SK-N-SH (cell line): Measurements from ENCODE around the gene SLC22A7. TPM values are rescaled to one million over a fixed set of nuclear protein-coding genes. Genes with fewer than 3 reads are reported as not detected.

ENCODE experiments used
- CTCF ChIA-PET: fragments of 300-600, 350-600 bp; formaldehyde crosslinking; extraction: SDS; loops from one replicate; lab custom pipeline; 2021; lab: Yijun Ruan, JAX
- POLR2A ChIA-PET: fragments of 350-600 bp; sonication (Branson Sonifier 250); formaldehyde crosslinking; extraction: SDS; loops from one replicate; lab custom pipeline; 2020; ENCODE audit warnings: antibody characterized with exemption, inconsistent platforms; lab: Yijun Ruan, JAX
- DNase-seq: peaks from one replicate; pipeline ENCODE4 v3.0.0; 2012
- H2AFZ ChIP-seq: fragments of 200-600 bp; sonication (generic); 2 replicates; pipeline ENCODE4 v1.8.1; 2016; ENCODE audit warnings: antibody characterized with exemption, mild to moderate bottlenecking, low read depth
- H3F3A ChIP-seq: fragments of 200-600 bp; sonication (generic); replicated peaks from 2 replicates; pipeline ENCODE3; 2016; ENCODE audit warnings: antibody characterized with exemption, mild to moderate bottlenecking; ENCODE audit not compliant: insufficient read depth
- H3K27ac ChIP-seq, 2 experiments: fragments of 200-500 bp in 1 of 2; fragments of 200-600 bp in 1 of 2; sonication (Bioruptor generic) in 1 of 2; sonication (generic), shearing (Covaris generic) in 1 of 2; 2 replicates each; pipeline versions ENCODE4 v1.5.1 to v1.6.1; 2014 to 2016; ENCODE audit warnings: low read depth in 2 of 2, inconsistent platforms in 1 of 2, low read length in 1 of 2, mild to moderate bottlenecking in 1 of 2, mixed read lengths in 1 of 2
- H3K27me3 ChIP-seq: fragments of 200-600 bp; sonication (generic), shearing (Covaris generic); 2 replicates; pipeline ENCODE4 v1.6.1; 2016; ENCODE audit warnings: mixed run types; ENCODE audit not compliant: insufficient read depth
- H3K36me3 ChIP-seq, 2 experiments: fragments of 200-500 bp in 1 of 2; fragments of 200-600 bp in 1 of 2; sonication (Bioruptor generic) in 1 of 2; sonication (generic) in 1 of 2; replicated peaks in 1 of 2; 2 replicates each; pipeline versions ENCODE3 to v1.5.1; 2014 to 2016; ENCODE audit warnings: low read length in 1 of 2, mild to moderate bottlenecking in 1 of 2; ENCODE audit not compliant: insufficient read depth in 2 of 2, control insufficient read depth in 1 of 2
- H3K4me1 ChIP-seq, 2 experiments: fragments of 200-500 bp in 1 of 2; fragments of 200-600 bp in 1 of 2; sonication (Bioruptor generic) in 1 of 2; sonication (generic), shearing (Covaris generic) in 1 of 2; 2 replicates each; pipeline versions ENCODE4 v1.5.1 to v1.6.1; 2014 to 2016; ENCODE audit warnings: low read depth in 1 of 2, low read length in 1 of 2, mixed run types in 1 of 2; ENCODE audit not compliant: insufficient read depth in 2 of 2, control insufficient read depth in 1 of 2
- H3K4me2 ChIP-seq: fragments of 200-600 bp; sonication (generic), shearing (Covaris generic); 2 replicates; pipeline ENCODE4 v1.6.1; 2017; ENCODE audit warnings: mixed run types
- H3K4me3 ChIP-seq, 2 experiments: fragments of 200-500 bp in 1 of 2; fragments of 200-600 bp in 1 of 2; sonication (Bioruptor generic) in 1 of 2; sonication (generic), shearing (Covaris generic) in 1 of 2; 2 replicates each; pipeline versions ENCODE4 v1.5.1 to v1.8.1; 2014 to 2016; ENCODE audit warnings: low read depth in 2 of 2, inconsistent platforms in 1 of 2, low read length in 1 of 2, mild to moderate bottlenecking in 1 of 2, mixed read lengths in 1 of 2, moderate library complexity in 1 of 2
- H3K79me2 ChIP-seq: fragments of 200-600 bp; sonication (generic); 2 replicates; pipeline ENCODE4 v1.8.1; 2017; ENCODE audit warnings: mild to moderate bottlenecking; ENCODE audit not compliant: insufficient read depth
- H3K9ac ChIP-seq: fragments of 200-600 bp; sonication (generic); 2 replicates; pipeline ENCODE4 v1.6.1; 2017; ENCODE audit warnings: mixed run types
- H3K9me2 ChIP-seq: fragments of 200-600 bp; sonication (generic); 2 replicates; pipeline ENCODE4 v1.6.1; 2017; ENCODE audit warnings: mixed run types
- H3K9me3 ChIP-seq: fragments of 200-600 bp; sonication (generic); 2 replicates; pipeline ENCODE4 v1.6.1; 2017; ENCODE audit warnings: mixed run types, mild to moderate bottlenecking, moderate library complexity
- H4K20me1 ChIP-seq: fragments of 200-600 bp; sonication (generic); 2 replicates; pipeline ENCODE4 v1.6.1; 2017; ENCODE audit warnings: mild to moderate bottlenecking, mixed run types; ENCODE audit not compliant: insufficient read depth
- EP300 ChIP-seq, 2 experiments: IDR thresholded peaks; 2 replicates each; pipeline versions ENCODE4 v1.4.0 to v1.6.1; 2012; ENCODE audit warnings: borderline replicate concordance in 1 of 2, low read depth in 1 of 2, low read length in 1 of 2
- EZH2phosphoT487 ChIP-seq: fragments of 200-600 bp; sonication (generic); IDR thresholded peaks from 2 replicates; pipeline ENCODE4 v1.6.1; 2017; ENCODE audit warnings: low read depth, mixed run types, mild to moderate bottlenecking, antibody characterized with exemption, moderate library complexity, borderline replicate concordance
- FOSL2 ChIP-seq: IDR thresholded peaks from 2 replicates; pipeline ENCODE4 v1.4.0; 2012; ENCODE audit warnings: low read depth, mild to moderate bottlenecking, moderate library complexity, borderline replicate concordance
- FOXJ3 ChIP-seq: sonication (generic); formaldehyde crosslinking; IDR thresholded peaks from 2 replicates; pipeline ENCODE4 v1.5.1; 2020; ENCODE audit warnings: mild to moderate bottlenecking, missing genetic modification reagents
- GABPA ChIP-seq: IDR thresholded peaks from 2 replicates; pipeline ENCODE4 v1.4.0; 2012; ENCODE audit warnings: low read depth, mild to moderate bottlenecking
- MEF2A ChIP-seq: IDR thresholded peaks from 2 replicates; pipeline ENCODE4 v1.4.0; 2012; ENCODE audit warnings: low read depth, borderline replicate concordance
- RFX5 ChIP-seq: IDR thresholded peaks from 2 replicates; pipeline ENCODE4 v1.6.1; 2012; ENCODE audit warnings: mild to moderate bottlenecking, improper control_type of control experiment, low read length
- TCF12 ChIP-seq: IDR thresholded peaks from 2 replicates; pipeline ENCODE4 v1.4.0; 2012
- TEAD4 ChIP-seq: IDR thresholded peaks from 2 replicates; pipeline ENCODE4 v1.4.0; 2012; ENCODE audit warnings: mild to moderate bottlenecking, borderline replicate concordance; ENCODE audit not compliant: insufficient read depth
- WGBS: methylation state at CpG from one replicate; pipeline ENCODE4 v1.1.6; 2017; ENCODE audit warnings: low lambda C conversion rate; 5-methylcytosine and 5-hydroxymethylcytosine counted together
- polyA plus RNA-seq, 3 experiments: library from polyadenylated mRNA; depleted of rRNA; stranded (reverse); fragments of >200 nt; gene quantifications; 2 replicates each; pipeline ENCODE4 v1.2.3, GENCODE V29; 2012
- TF ChIP-seq, protein P1 (sequence below): fragments of 150-350 bp; IDR thresholded peaks from 2 replicates; pipeline ENCODE4 v1.6.1; 2017; ENCODE audit warnings: antibody characterized with exemption, low read length, low read depth, borderline replicate concordance
- TF ChIP-seq, protein P2 (sequence below): IDR thresholded peaks from 2 replicates; pipeline ENCODE4 v1.4.0; 2012; ENCODE audit warnings: low read depth
- TF ChIP-seq, protein P3 (sequence below): IDR thresholded peaks from 2 replicates; pipeline ENCODE4 v1.6.1; 2012; ENCODE audit warnings: mild to moderate bottlenecking, low read depth, low read length, moderate library complexity
- TF ChIP-seq, protein P4 (sequence below): IDR thresholded peaks from 2 replicates; pipeline ENCODE4; 2012

SLC22A7 gene
- polyA plus RNA-seq, 1 of the 3 experiments (the other 2 are of a cell fraction) = not detected

DNA sequence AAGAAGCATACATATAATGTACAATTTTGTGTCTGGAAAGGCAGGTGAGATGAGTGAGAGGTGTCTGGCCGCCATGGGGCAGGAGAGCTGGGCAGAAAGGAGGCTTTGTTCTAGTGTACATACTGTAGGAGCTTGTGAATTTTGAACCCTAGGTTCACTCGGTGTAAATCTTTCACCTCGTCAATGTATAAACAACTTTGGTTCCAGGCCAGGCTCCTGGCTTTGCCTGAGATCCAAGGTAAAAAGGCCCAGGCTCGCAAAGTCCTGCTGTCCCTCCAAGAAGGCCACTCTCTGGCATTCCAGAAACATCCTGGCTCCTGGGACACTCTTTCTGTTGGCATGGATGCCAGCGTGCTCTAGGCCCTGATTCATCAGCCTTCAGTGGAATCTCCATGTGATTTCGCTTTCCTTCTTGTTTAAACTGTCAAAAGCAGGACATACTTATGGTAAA is 7.1 kb upstream of the SLC22A7 start:
- WGBS = 81% methylated on average over 6 of the region's 6 CpGs
- Histone ChIP-seq H3K4me3 (no peak overlapping the region), H3K9me3 (no peaks in the 10 kb centered on the region), H3K27ac (no peak overlapping the region), H3K79me2 (no peaks in the 10 kb centered on the region), H3K4me2 (no peak overlapping the region), H3K4me1 (no peaks in the 10 kb centered on the region), H3K9me2 (no peaks in the 10 kb centered on the region), H3K27me3 (no peaks in the 10 kb centered on the region; the same call in 1 of the 2 replicates), H2AFZ (peak overlapping the region; percentile 35; the same call in 1 of the 2 replicates)
- POLR2A ChIA-PET = no interaction called here
- TF ChIP-seq, protein P1, sequence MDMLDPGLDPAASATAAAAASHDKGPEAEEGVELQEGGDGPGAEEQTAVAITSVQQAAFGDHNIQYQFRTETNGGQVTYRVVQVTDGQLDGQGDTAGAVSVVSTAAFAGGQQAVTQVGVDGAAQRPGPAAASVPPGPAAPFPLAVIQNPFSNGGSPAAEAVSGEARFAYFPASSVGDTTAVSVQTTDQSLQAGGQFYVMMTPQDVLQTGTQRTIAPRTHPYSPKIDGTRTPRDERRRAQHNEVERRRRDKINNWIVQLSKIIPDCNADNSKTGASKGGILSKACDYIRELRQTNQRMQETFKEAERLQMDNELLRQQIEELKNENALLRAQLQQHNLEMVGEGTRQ = no peak
- TF ChIP-seq, protein P2, sequence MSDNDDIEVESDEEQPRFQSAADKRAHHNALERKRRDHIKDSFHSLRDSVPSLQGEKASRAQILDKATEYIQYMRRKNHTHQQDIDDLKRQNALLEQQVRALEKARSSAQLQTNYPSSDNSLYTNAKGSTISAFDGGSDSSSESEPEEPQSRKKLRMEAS = no peak
- TF ChIP-seq RFX5 (no peak), GABPA (no peak), MEF2A (no peak), FOSL2 (no peak), FOXJ3 (CRISPR knock-in tag) (no peak), TCF12 (no peak), EZH2phosphoT487 (no peak), TEAD4 (no peak), EP300 (IDR thresholded peaks at IDR 0.05; ENCODE audit: borderline replicate concordance in 1 of 2, low read depth in 1 of 2, low read length in 1 of 2) (no peak)
- TF ChIP-seq, protein P3, sequence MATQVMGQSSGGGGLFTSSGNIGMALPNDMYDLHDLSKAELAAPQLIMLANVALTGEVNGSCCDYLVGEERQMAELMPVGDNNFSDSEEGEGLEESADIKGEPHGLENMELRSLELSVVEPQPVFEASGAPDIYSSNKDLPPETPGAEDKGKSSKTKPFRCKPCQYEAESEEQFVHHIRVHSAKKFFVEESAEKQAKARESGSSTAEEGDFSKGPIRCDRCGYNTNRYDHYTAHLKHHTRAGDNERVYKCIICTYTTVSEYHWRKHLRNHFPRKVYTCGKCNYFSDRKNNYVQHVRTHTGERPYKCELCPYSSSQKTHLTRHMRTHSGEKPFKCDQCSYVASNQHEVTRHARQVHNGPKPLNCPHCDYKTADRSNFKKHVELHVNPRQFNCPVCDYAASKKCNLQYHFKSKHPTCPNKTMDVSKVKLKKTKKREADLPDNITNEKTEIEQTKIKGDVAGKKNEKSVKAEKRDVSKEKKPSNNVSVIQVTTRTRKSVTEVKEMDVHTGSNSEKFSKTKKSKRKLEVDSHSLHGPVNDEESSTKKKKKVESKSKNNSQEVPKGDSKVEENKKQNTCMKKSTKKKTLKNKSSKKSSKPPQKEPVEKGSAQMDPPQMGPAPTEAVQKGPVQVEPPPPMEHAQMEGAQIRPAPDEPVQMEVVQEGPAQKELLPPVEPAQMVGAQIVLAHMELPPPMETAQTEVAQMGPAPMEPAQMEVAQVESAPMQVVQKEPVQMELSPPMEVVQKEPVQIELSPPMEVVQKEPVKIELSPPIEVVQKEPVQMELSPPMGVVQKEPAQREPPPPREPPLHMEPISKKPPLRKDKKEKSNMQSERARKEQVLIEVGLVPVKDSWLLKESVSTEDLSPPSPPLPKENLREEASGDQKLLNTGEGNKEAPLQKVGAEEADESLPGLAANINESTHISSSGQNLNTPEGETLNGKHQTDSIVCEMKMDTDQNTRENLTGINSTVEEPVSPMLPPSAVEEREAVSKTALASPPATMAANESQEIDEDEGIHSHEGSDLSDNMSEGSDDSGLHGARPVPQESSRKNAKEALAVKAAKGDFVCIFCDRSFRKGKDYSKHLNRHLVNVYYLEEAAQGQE = no peak
- TF ChIP-seq, protein P4, sequence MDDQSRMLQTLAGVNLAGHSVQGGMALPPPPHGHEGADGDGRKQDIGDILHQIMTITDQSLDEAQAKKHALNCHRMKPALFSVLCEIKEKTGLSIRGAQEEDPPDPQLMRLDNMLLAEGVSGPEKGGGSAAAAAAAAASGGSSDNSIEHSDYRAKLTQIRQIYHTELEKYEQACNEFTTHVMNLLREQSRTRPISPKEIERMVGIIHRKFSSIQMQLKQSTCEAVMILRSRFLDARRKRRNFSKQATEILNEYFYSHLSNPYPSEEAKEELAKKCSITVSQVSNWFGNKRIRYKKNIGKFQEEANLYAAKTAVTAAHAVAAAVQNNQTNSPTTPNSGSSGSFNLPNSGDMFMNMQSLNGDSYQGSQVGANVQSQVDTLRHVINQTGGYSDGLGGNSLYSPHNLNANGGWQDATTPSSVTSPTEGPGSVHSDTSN = no peak
- TF ChIP-seq, all 33 proteins: peak for 0
- DNase-seq = no peak
- Histone ChIP-seq H3F3A (no peaks in the 10 kb centered on the region), H3K36me3 (no peaks in the 10 kb centered on the region), H3K9ac (no peak overlapping the region), H4K20me1 (no peaks in the 10 kb centered on the region)
- CTCF ChIA-PET = interaction anchor here (0.9 kb wide), 1 partner anchor 61 kb away, joined by 3 read pairs; no protein-coding TSS in a partner anchor
